ENCODE measurements around the gene GNG2. TPM values are rescaled to one million over a fixed set of nuclear protein-coding genes. Genes with fewer than 3 reads are reported as not detected.

The GNG2 gene
- total and polyA plus RNA-seq, 7 donors, result 1.4 to 8.2 (median 2.1) TPM

DNA sequence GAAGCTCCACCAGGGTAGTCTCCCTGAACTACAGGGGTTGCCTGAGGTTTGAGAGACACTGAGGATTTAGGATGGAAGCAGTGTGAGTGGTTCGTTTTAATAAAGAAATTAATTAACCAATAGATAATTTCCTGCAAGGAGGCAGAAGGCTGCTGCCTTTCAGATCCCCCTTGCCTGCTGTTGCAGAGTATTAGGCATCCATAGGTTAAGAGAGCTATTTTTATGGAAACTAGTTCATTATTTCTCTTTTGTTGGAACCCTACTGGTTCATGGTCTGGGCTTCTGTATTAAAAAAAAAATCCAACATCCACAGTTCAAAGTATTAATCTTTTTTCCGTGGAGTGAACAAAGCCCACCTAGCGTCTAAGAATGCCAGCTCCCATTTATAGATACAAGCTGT is 78.4 kb downstream of the GNG2 start:
- Histone ChIP-seq H3K36me3 (ENCODE audit: insufficient read depth in 1 of 2, low read depth in 1 of 2) (no peaks in the 10 kb centered on the region), H3K27me3 (ENCODE audit: insufficient read depth in 3 of 3, low read length in 2 of 3) (no peaks in the 10 kb centered on the region), H3K9me3 (no peaks in the 10 kb centered on the region), H3K4me3 (no peak overlapping the region), H3K27ac (no peak overlapping the region), H3K4me1 (no peaks in the 10 kb centered on the region)
- intact Hi-C loops (cut with DNase I), result no loop called here
- DNase-seq (no peak), ATAC-seq (no peak)
- TF ChIP-seq, protein P1, sequence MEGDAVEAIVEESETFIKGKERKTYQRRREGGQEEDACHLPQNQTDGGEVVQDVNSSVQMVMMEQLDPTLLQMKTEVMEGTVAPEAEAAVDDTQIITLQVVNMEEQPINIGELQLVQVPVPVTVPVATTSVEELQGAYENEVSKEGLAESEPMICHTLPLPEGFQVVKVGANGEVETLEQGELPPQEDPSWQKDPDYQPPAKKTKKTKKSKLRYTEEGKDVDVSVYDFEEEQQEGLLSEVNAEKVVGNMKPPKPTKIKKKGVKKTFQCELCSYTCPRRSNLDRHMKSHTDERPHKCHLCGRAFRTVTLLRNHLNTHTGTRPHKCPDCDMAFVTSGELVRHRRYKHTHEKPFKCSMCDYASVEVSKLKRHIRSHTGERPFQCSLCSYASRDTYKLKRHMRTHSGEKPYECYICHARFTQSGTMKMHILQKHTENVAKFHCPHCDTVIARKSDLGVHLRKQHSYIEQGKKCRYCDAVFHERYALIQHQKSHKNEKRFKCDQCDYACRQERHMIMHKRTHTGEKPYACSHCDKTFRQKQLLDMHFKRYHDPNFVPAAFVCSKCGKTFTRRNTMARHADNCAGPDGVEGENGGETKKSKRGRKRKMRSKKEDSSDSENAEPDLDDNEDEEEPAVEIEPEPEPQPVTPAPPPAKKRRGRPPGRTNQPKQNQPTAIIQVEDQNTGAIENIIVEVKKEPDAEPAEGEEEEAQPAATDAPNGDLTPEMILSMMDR (IDR thresholded peaks at IDR 0.05), result no peak
- WGBS, 3 donors, result 75 to 83% (median 80%) methylated on average over 3 of the region's 3 CpGs

DNA sequence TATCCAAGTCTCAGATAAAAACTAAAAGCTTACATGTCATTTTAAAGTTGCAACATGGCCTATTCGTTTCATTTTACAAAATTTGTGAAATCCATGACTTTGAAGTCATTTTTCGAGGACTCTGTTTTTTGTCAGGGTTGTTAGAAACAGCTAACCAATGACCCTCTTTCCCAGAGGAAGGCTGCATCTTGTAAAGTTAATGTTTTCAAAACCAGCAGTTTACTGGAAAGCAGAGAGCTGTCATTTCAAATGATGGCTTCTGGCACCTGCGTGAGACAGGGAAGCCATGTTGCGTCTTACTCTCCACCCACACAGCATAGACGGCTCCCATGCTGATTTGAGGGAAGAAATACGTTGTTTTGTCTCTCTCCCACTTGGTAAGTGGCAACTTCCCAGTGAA is 78.8 kb downstream of the GNG2 start:
- ATAC-seq (no peak), DNase-seq (no peak)
- no peaks in the 10 kb centered on the region for H3K36me3 ChIP-seq (ENCODE audit: insufficient read depth in 1 of 2, low read depth in 1 of 2)
- TF ChIP-seq, protein P1 (IDR thresholded peaks at IDR 0.05), result no peak
- no peak overlapping the region for H3K4me3 ChIP-seq
- no peaks in the 10 kb centered on the region for H3K4me1 ChIP-seq
- 62 to 74% (median 63%) methylated on average over 6 of the region's 6 CpGs for WGBS, 3 donors
- intact Hi-C loops (cut with DNase I), result no loop called here
- no peak overlapping the region for H3K27ac ChIP-seq
- no peaks in the 10 kb centered on the region for H3K27me3 ChIP-seq (ENCODE audit: insufficient read depth in 3 of 3, low read length in 2 of 3)
- H3K9me3 ChIP-seq, result no peaks in the 10 kb centered on the region

- H3K27ac ChIP-seq, result no peak overlapping the region
- WGBS, 3 donors, result 72 to 77% (median 76%) methylated on average over 10 of the region's 10 CpGs
- ATAC-seq, result no peak
- DNase-seq, result no peak
- no peaks in the 10 kb centered on the region for H3K27me3 ChIP-seq (ENCODE audit: insufficient read depth in 3 of 3, low read length in 2 of 3)
- peaks cover 1% of the 10 kb centered on the region for H3K9me3 ChIP-seq
- TF ChIP-seq, protein P1 (IDR thresholded peaks at IDR 0.05), result no peak
- H3K4me3 ChIP-seq, result no peak overlapping the region
- no peaks in the 10 kb centered on the region for H3K4me1 ChIP-seq
- no peaks in the 10 kb centered on the region for H3K36me3 ChIP-seq (ENCODE audit: insufficient read depth in 1 of 2, low read depth in 1 of 2)
- intact Hi-C loops (cut with DNase I), result no loop called here
These were observed 79.4 kb downstream of the GNG2 start for GRCh38 chr14:51939755-51940301.

DNA sequence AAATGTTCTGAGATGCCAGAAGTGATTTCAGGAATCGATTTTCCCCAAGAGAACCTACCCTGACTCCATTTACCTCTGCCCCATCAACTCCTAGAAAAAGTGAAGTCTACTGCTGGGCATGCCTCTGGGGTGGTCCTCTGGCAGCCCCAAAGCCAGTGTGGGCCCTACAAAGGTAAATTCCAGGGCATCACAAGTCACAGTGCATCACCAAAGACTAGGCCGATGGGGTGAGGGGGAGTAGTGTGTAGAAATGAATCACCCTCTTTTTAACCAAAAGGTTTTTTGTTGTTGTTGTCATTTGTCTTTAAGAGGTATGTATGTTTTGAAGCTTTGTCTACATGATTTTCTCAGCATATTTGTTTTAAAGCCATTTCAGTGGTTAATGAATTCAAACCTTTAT is 82.6 kb downstream of the GNG2 start:
- Histone ChIP-seq H3K4me3 (no peak overlapping the region), H3K4me1 (no peaks in the 10 kb centered on the region), H3K27me3 (ENCODE audit: insufficient read depth in 3 of 3, low read length in 2 of 3) (no peaks in the 10 kb centered on the region), H3K27ac (no peak overlapping the region), H3K36me3 (ENCODE audit: insufficient read depth in 1 of 2, low read depth in 1 of 2) (no peaks in the 10 kb centered on the region), H3K9me3 (peaks cover 5% of the 10 kb centered on the region)
- WGBS, 3 donors, result 95 to 96% (median 95%) methylated on average over 2 of the region's 2 CpGs
- intact Hi-C loops (cut with DNase I), result no loop called here
- no peak for DNase-seq
- no peak for ATAC-seq
- TF ChIP-seq, protein P1 (IDR thresholded peaks at IDR 0.05), result no peak

DNA sequence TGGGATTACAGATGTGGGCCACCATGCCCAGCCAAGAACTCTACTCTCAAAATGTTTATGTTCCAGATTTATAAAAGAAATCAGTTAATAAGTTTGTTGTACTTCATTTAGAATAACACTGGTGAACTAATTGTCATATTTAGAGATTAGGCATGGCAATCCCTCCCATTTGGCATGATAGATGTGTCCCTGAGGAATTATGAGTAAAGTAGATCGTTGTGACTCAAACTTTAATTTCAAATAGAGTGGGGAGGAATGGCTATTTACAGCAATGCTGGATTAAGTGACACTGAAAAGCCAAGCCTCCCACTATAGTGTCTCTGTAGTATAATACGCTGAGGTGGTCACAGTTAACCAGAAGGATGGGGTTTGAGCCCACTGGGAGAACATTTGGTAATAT is 89.6 kb downstream of the GNG2 start:
- no peak for ATAC-seq
- H3K4me1 ChIP-seq, result no peaks in the 10 kb centered on the region
- peaks cover 2% of the 10 kb centered on the region for H3K9me3 ChIP-seq
- intact Hi-C loops (cut with DNase I), result no loop called here
- WGBS, 3 donors, result 50 to 57% (median 50%) methylated on average over 2 of the region's 2 CpGs
- no peaks in the 10 kb centered on the region for H3K36me3 ChIP-seq (ENCODE audit: insufficient read depth in 1 of 2, low read depth in 1 of 2)
- DNase-seq, result no peak
- no peak overlapping the region for H3K4me3 ChIP-seq
- TF ChIP-seq, protein P1 (IDR thresholded peaks at IDR 0.05), result no peak
- H3K27me3 ChIP-seq (ENCODE audit: insufficient read depth in 3 of 3, low read length in 2 of 3), result no peaks in the 10 kb centered on the region
- no peak overlapping the region for H3K27ac ChIP-seq

Data from psoas muscle (tissue), 8 donors.